HepG2 (cell line): Measurements from ENCODE around the gene TNFAIP2. TPM values are rescaled to one million over a fixed set of nuclear protein-coding genes. Genes with fewer than 3 reads are reported as not detected.

Experiments
- AGO2 ChIP-seq: fragments of 200-400 bp; formaldehyde crosslinking; optimal IDR thresholded peaks from 2 replicates; pipeline ENCODE3; 2017; ENCODE audit warnings: mild to moderate bottlenecking, low read depth, low read length, moderate library complexity
- CREB1 ChIP-seq, 2 experiments: fragments of 450-650 bp in 1 of 2; IDR thresholded peaks; 2 replicates each; pipeline ENCODE4 v1.6.1; 2016 to 2017; ENCODE audit warnings: control low read depth in 1 of 2, mild to moderate bottlenecking in 1 of 2, missing compliant biosample characterization in 1 of 2, missing genetic modification characterization in 1 of 2
- E2F5 ChIP-seq: sonication (generic); formaldehyde crosslinking; conservative IDR thresholded peaks from 2 replicates; pipeline ENCODE4 v1.4.0; 2020; ENCODE audit warnings: missing genetic modification reagents
- FOXO4 ChIP-seq: sonication (generic); formaldehyde crosslinking; conservative IDR thresholded peaks from 2 replicates; pipeline ENCODE4 v1.8.1; 2023; ENCODE audit warnings: missing genetic modification reagents
- HNRNPUL1 ChIP-seq: fragments of 200-400 bp; formaldehyde crosslinking; IDR thresholded peaks from 2 replicates; pipeline ENCODE4 v1.6.1; 2017; ENCODE audit warnings: low read depth, mild to moderate bottlenecking, low read length, moderate library complexity
- KLF9 ChIP-seq: IDR thresholded peaks from 2 replicates; pipeline ENCODE4 v1.6.1; 2016; ENCODE audit warnings: low read depth
- MAFF ChIP-seq: IDR thresholded peaks from 2 replicates; pipeline ENCODE4 v1.6.1; 2011; ENCODE audit warnings: low read depth, low read length, improper control_type of control experiment
- MLLT10 ChIP-seq: sonication (generic); formaldehyde crosslinking; IDR thresholded peaks from 2 replicates; pipeline ENCODE4 v1.4.0; 2020; ENCODE audit warnings: missing genetic modification reagents
- NFAT5 ChIP-seq: sonication (generic); formaldehyde crosslinking; IDR thresholded peaks from 2 replicates; pipeline ENCODE4 v1.4.0; 2020; ENCODE audit warnings: missing genetic modification reagents
- SALL1 ChIP-seq: sonication (generic); formaldehyde crosslinking; IDR thresholded peaks from 2 replicates; pipeline ENCODE4 v1.8.0; 2022; ENCODE audit warnings: mild to moderate bottlenecking, missing genetic modification reagents
- SALL2 ChIP-seq: sonication (generic); formaldehyde crosslinking; IDR thresholded peaks from 2 replicates; pipeline ENCODE4 v1.8.1; 2023; ENCODE audit warnings: mild to moderate bottlenecking, missing genetic modification reagents, inconsistent platforms
- SETDB1 ChIP-seq: sonication (generic); formaldehyde crosslinking; IDR thresholded peaks from 2 replicates; pipeline ENCODE4 v1.5.1; 2020; ENCODE audit warnings: missing genetic modification reagents, mild to moderate bottlenecking, borderline replicate concordance
- SNAI1 ChIP-seq: sonication (generic); formaldehyde crosslinking; IDR thresholded peaks from 2 replicates; pipeline ENCODE4 v1.5.0; 2020; ENCODE audit warnings: mild to moderate bottlenecking, missing genetic modification reagents, borderline replicate concordance
- SP4 ChIP-seq: sonication (generic); formaldehyde crosslinking; IDR thresholded peaks from 2 replicates; pipeline ENCODE4 v1.8.1; 2023; ENCODE audit warnings: mild to moderate bottlenecking, missing genetic modification reagents
- SRSF4 ChIP-seq: fragments of 200-400 bp; formaldehyde crosslinking; IDR thresholded peaks from one replicate; pipeline ENCODE4 v1.6.1; 2018; ENCODE audit warnings: mild to moderate bottlenecking, low read depth, low read length, moderate library complexity; ENCODE audit not compliant: poor library complexity, severe bottlenecking
- ZFY ChIP-seq: sonication (generic); formaldehyde crosslinking; IDR thresholded peaks from 2 replicates; pipeline ENCODE4 v1.4.0; 2020; ENCODE audit warnings: missing genetic modification reagents
- ZNF138 ChIP-seq: sonication (generic); formaldehyde crosslinking; IDR thresholded peaks from 2 replicates; pipeline ENCODE4 v1.5.0; 2020; ENCODE audit warnings: mild to moderate bottlenecking, low read depth, missing genetic modification reagents
- ZNF343 ChIP-seq: sonication (generic); formaldehyde crosslinking; IDR thresholded peaks from 2 replicates; pipeline ENCODE4 v1.4.0; 2020; ENCODE audit warnings: mild to moderate bottlenecking, missing genetic modification reagents
- ZNF460 ChIP-seq: sonication (generic); formaldehyde crosslinking; IDR thresholded peaks from 2 replicates; pipeline ENCODE4 v1.5.1; 2020; ENCODE audit warnings: missing genetic modification reagents, mild to moderate bottlenecking, borderline replicate concordance
- ZNF644 ChIP-seq: IDR thresholded peaks from 2 replicates; pipeline ENCODE4 v1.6.1; 2016; ENCODE audit warnings: low read depth
- polyA plus RNA-seq, 8 experiments: library from polyadenylated mRNA; depleted of rRNA in 3 of 8; stranded (reverse) in 7 of 8; unstranded in 1 of 8; fragments of >200 nt; fragmentation: Illumina TruSeq in 4 of 8; extraction: Trizol in 4 of 8; gene quantifications; 2 replicates each; pipeline versions ENCODE4 v1.2.1 to v1.2.3, GENCODE V29; 2011 to 2016; ENCODE audit warnings: low read depth in 4 of 8, missing spikeins in 1 of 8, mixed read lengths in 1 of 8; ENCODE audit not compliant: insufficient read depth in 1 of 8
- total RNA-seq, 5 experiments: library from RNA; depleted of rRNA; stranded (reverse); fragments of >200 nt; fragmentation: Illumina TruSeq; extraction: Trizol; gene quantifications; 2 replicates each; pipeline ENCODE4 v1.2.3, GENCODE V29; 2016; ENCODE audit warnings: low read depth in 1 of 5
- TF ChIP-seq, protein P1 (sequence below): sonication (generic); formaldehyde crosslinking; IDR thresholded peaks from 2 replicates; pipeline ENCODE4 v1.8.0; 2022; ENCODE audit warnings: missing genetic modification reagents, low read depth, mild to moderate bottlenecking, borderline replicate concordance

The TNFAIP2 gene
- total and polyA plus RNA-seq, 2 of the 13 experiments (the other 11 are each of a cell fraction or from before 2014, with no cell fraction given), result 0.46 to 1.5 TPM

GRCh38 chr14:103100281-103101121, 22.8 kb upstream of the TNFAIP2 start (continued):
- TF ChIP-seq SRSF4, result no peak
- TF ChIP-seq SALL1, result peak; percentile 94
- peak; percentile 85 for TF ChIP-seq AGO2
- TF ChIP-seq MLLT10 (CRISPR knock-in tag), result no peak
- TF ChIP-seq ZNF644 (CRISPR knock-in tag), result 0 out of 2 replicates have a peak, but pooled peaks have one; percentile 7
- no peak for TF ChIP-seq SNAI1 (CRISPR knock-in tag)
- TF ChIP-seq KLF9 (CRISPR knock-in tag), result no peak
- peak; percentile 79; the same call in 1 of the 2 replicates for TF ChIP-seq SALL2
- peak; percentile 38; the same call in 1 of the 2 replicates for TF ChIP-seq SP4 (CRISPR knock-in tag)
- no peak; the same call in 1 of the 2 replicates for TF ChIP-seq E2F5
- TF ChIP-seq CREB1 (IDR thresholded peaks at IDR 0.05), result no peak
- peak; percentile 58; the same call in 1 of the 2 replicates for TF ChIP-seq CREB1 (CRISPR knock-in tag; IDR thresholded peaks at IDR 0.05)
- peak; percentile 62; the same call in 1 of the 2 replicates for TF ChIP-seq SETDB1 (CRISPR knock-in tag)
- TF ChIP-seq MAFF, result no peak
- TF ChIP-seq ZNF343 (CRISPR knock-in tag), result peak; percentile 83; the same call in 1 of the 2 replicates
- no peak; the same call in 1 of the 2 replicates for TF ChIP-seq ZNF460 (CRISPR knock-in tag)
- TF ChIP-seq NFAT5 (CRISPR knock-in tag), result 0 out of 2 replicates have a peak, but pooled peaks have one; percentile 29
- TF ChIP-seq, protein P1, sequence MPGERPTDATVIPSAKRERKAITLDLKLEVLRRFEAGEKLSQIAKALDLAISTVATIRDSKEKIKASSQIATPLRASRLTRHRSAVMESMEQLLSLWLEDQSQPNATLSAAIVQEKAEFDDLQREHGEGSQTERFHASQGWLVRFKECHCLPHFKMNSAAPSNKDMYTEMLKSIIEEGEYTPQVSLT, result 0 out of 2 replicates have a peak, but pooled peaks have one; percentile 30
- no peak for TF ChIP-seq HNRNPUL1
- no peak; the same call in 1 of the 2 replicates for TF ChIP-seq ZNF138 (CRISPR knock-in tag)
- TF ChIP-seq FOXO4, result peak; percentile 90; the same call in 1 of the 2 replicates
- peak; percentile 77 for TF ChIP-seq ZFY (CRISPR knock-in tag)
